GM18502 (cell line): ENCODE measurements around the gene RHO.
"Not testable (repeated sequence)": the region's sequence is repeated elsewhere in the genome, so short reads cannot be mapped to it uniquely, and the experiment has no call there.

ENCODE experiments used
- ATAC-seq: cut with Tn5 transposase; IDR thresholded peaks from one replicate; pipeline ENCODE4 v1.9.1; 2021; ENCODE audit warnings: mild to moderate bottlenecking; ENCODE audit not compliant: unreplicated experiment, poor library complexity

Gene RHO

DNA sequence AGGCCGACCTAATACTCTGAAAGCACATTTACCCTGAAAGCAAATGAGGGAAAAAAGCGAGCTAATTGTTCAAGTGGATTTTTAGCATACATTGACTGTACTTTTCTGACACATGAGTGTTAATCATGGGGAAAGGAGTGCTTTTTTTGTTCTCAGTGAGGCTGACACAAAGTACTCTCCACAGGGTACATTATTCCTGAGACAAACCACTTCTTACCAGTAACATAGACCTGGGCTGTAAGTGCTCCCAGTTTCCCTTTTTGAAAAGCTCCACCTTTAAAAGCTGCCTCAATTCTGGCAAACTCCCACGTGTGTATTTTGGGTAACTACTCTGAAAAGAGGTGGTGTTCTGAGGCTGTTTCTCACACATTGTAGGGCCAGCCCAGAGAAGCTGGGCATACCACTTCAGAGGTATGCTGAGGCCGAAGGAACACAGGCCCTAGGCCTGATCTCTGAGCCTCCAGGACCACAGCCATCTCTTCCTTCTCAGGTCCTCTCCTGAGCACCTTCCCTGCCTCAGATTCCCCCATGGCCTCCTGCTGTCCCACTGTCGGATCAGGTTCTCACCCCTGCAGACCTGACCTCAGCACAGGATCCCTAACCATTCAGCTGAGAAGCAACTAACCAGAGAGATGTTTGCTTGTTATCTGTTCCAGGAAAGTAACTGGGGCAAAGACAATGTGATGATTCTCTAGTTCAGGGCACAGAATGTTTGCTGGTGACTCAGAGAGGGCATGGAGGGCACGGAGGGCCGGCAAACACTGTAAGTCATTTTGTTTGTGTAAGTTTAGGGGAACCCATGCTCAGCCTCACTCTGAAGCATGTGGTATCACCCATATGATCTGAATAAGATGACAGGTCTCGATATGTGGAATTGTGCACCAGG is 29.6 kb upstream of the RHO start:
- not testable (repeated sequence) for ATAC-seq

DNA sequence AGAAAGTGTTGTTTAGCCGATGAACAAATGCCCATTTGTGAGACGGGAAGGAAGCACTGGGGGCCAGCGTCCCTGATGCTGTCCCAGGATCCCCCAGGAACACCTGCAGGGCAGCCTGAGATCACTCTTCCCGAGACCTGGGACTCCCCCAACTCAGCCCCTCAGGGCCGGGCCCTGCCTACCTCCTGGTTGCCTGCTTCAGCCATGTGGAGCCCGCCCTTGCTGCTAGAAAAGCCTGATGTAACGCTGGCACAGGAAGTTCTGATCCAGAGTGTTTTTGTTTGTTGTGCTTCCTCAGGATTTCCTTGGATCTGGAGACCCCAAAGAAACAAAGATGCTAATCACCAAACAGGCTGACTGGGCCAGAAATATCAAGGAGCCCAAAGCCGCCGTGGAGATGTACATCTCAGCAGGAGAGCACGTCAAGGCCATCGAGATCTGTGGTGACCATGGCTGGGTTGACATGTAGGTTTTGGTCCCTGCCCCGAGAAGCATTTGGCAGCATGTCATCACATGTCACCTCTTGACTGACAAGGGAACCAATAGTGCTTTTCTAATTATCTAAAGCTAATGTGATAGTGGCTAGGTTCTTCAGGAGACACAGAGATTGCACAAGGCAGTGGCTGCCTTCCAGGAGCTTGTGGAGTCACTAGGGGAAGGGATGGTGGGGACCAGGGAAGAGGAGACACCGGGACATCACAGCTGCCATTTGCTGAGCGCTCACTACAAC is 28.7 kb upstream of the RHO start:
- ATAC-seq = not testable (repeated sequence)

DNA sequence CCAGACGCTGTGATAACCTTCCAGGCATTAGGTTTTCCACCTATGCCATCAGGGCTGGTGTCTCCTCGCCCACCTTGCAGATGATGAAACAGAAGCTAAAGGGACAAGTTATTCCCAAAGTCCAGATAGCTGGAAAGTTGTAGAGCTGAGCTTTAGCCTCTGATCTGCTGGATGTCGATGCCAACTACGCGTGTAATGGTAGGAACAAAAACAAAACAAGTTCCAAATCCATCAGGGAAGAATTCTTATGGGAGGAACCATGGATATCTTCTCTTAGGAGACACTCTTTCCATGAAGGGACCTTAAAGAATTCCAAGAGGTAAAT is 28.1 kb upstream of the RHO start:
- no peak for ATAC-seq

DNA sequence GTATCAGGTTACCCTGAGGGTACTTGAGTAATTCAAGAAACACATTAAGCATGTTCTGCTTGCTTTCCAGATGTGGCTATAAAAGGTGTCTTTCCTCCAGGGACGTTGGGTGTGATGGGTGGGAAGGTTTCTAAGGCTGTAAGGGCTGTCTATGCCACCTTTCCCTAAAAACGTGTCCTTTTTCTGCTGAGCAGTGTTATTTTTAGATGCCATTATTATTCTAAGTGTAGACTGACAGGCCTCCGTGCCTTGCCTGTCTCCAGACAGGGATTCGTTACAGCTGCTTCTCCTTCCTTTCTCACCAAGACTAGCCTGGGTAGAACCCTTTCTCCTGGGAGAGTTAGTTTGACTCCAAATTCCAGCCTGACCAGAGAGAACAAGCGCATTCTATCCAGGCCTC is 26.8 kb upstream of the RHO start:
- no peak for ATAC-seq

DNA sequence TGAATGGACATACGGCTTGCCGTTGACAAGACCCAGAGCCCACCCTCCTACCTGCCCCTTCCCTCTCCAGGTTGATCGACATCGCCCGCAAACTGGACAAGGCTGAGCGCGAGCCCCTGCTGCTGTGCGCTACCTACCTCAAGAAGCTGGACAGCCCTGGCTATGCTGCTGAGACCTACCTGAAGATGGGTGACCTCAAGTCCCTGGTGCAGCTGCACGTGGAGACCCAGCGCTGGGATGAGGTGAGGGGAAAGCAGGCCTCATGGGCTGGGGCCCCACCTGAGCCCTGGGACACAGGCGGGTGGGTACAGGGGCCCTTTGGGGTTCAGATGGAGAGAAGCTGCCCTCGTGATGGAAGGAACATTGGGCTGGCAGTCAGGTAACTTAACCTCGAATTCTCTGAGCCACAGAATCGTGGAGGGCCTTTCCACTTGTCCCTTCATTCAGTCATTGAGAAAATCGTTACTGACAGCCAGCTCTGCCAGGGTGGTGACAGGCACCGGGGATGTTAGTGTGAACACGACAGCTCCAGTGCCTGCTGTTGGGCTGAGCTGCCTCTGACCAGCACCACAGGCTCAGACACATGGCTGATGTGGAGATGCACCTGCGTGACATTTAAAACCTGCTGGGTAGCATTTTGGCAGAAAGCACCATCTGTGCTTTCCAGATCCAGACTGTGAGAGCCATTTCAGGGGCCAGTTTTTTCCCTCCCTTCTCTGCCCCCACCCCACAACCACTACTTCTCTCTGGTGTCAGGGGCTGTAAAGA is 25.6 kb upstream of the RHO start:
- no peak for ATAC-seq

DNA sequence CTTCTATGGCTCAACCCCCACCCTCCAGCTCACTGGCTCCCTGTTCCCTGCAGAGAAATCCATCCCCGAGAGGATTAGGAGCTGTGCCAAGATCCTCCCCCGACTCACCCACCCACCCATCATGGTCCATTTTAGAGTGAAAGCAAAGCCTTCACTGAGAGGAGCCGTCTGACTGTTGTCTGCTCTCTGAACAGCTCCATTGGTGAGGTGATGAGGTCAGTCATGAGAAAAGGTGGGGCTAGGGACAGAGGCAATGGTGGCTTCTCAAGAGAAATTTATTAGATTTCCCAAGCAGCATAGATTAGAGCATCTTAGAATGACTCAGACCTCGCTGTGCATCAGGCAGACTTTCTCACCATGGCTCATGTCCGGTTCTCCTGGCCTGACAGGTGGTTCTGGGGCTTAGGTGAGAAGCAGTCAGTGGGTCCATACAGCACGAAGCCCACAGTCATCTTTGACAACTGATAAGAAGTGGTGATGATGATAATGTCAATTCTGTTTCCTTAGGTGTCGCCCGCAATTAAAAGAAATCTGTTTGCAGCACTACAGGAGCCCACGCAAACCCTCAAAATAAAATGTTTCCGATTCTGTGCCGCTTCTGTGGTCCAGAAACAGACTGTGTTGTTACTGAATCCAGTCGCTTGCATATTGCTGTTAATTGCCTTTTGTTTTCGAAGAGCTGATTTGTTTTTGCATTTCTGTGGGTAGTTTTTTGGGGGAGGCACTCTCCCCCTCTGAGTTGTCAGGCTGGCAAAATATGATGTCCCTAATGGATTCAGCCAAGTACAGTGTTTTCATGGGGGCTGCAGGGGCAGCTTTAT is 24.8 kb upstream of the RHO start:
- ATAC-seq = no peak

DNA sequence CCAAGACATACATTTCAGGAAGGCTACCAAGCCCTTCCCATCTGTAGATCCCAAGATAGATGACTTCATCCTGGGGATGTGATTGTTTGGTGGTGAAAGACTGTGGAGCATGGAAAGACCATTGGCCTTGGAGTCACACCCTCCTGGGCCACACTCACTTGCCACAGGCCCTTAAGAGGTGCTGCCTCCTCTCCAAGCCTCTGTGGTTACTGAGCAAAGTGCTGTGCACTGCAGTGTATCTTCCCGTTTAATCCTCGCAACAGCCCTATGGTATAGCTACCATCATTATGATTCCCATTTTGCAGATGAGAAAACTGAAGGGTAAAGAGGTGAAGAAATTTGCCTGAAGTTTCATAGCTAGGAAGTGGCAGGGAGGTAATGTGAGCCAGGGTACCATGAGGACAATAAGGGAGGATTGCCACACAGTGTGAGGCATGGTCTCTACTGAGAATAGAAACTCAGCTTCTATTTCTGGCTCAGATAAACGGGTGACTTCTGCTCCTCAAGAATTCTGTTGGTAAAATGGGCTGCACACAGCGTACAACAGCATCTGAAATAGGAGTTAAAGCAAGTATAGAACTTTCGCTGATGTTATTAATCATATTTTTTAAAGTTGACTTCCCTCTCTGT is 23.9 kb upstream of the RHO start:
- ATAC-seq = no peak

DNA sequence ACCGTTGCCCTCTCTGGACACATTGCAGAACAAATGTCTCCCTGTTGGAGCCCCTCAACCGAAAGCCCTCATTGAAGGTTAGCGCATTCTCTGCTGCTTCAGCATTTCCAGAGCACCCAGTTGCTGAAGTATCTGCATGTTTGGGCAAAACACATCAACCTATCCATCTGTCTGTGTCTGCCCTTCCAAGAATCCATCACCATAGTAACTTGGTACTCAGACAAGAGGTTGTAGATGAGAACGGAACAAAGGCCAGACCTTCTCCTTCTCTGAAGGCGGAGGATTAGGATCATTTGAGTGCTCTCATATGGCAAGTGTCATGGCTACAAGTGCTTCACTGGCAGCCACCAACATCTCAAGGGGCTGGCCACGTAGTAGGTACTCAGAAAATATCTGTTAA is 23.1 kb upstream of the RHO start:
- no peak for ATAC-seq

DNA sequence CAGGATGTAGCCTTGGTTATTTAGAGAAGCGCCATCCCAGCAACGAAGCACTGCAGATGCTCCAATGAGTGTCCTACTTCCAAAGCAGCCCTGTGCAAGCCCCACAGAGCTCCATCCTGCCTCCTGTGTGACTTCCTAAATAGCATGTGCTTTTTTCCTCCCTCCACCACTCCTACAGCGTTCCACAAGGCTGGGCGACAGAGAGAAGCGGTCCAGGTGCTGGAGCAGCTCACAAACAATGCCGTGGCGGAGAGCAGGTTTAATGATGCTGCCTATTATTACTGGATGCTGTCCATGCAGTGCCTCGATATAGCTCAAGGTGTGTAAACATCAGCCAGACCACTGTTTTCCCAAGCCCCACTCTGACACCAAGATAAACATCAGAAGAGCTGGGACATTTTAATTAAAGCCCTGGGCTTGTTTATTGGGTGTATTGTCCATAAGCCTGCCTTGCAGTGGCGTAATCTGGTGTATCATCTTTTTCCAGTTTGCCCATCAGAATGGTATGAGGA is 22.2 kb upstream of the RHO start:
- ATAC-seq = no peak

DNA sequence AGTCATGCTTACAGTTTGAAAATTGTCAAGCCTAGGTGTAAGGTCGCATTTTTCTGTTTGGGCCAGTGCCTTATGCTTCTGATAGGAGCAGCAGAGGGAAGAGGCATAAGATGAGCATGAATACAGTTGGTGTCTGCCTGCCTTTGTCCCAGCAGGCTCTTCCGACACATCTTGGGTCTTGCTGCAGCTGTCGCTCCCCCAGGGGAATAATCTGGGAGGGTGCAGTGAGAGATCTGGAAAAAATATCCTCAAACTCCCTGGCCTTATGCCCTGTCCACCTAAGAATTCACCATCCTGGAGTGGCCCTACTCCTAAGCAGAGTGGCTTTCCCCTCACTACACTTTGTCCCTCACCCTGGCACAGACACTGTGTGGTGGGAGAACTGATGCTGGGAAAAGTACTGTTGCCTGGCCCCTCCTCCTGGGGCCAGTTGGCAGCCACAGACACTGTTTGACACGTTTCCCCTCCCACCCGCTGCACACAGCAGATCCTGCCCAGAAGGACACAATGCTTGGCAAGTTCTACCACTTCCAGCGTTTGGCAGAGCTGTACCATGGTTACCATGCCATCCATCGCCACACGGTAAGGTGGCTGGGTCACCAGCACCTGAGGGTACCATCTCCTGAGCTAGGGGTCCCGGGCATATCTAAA is 21.1 kb upstream of the RHO start:
- ATAC-seq = no peak

DNA sequence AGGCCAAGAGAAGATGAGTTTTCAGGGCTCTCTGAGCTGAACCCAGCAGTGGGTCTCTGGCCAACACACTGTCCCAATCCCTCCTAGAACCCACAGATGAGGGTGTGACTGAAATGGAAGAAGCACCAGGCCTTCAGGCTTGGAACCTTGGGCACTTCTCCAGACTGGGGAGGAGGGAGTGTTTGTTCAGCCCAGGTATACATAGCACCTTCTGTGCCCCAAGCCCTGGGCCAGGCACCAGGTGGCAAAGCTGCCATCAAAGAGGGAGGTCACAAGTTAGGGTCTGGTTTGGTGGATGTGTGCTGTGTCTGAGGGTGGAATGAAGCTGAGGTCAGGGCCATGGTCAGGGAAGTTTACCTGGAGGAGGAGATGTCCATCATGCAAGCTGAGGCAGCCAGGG is 15.8 kb upstream of the RHO start:
- ATAC-seq = no peak

DNA sequence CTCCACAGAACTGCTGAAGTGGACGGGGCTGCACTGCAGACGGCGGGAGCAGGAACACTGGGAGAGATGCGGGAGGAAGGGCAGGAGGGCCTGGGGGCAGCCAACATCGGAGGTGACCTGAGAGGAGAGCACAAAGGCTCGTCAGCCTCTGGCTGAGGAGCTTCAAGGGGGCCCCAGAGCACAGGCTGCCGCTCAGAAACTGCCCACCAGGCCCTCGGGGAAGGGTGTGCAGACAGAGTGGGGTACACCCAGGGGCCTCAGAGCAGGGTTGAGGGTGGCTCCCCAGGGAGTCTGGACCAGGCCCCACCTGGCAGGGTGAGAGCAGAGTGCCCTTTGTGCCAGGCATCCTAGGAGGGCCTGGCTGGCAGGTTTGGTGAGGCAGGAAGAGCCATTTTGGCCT is 14.7 kb upstream of the RHO start:
- no peak for ATAC-seq

DNA sequence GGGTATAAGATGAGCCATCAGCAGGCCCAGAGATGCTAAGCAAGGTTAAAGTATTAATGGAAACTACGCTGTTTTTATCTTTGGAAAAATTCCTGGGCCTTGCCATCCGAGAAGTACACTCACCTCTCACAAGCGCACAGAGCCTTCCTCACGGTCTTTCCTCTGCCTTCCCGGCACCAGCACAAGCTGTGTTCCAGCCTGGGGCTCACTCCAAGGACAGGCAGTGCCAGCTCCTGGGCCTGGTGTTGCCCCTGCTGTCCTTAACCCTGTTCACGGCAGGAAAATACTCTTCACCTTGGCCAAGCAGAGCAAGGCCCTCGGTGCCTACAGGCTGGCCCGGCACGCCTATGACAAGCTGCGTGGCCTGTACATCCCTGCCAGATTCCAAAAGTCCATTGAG is 14.3 kb upstream of the RHO start:
- ATAC-seq = no peak

DNA sequence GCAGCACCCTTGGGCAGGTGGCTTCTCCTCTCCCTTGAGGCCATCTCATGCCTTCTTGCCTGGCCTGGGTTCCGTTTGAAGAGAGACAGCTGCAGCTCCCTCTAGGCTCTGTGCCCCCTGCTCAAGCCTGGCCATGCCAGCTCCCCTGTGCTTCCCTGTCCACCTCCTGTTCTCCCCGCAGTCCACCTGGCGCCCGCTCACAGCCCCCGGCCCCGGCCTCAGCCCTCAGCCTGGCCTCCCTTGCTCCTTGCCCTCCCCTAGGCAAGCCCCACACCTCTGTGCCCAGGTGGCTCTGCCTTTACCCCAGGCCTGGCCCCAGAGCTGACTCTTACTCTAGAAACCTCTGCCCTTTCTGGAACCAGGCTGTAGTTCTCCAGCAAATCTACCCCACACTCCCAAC is 13.9 kb upstream of the RHO start:
- ATAC-seq = no peak

DNA sequence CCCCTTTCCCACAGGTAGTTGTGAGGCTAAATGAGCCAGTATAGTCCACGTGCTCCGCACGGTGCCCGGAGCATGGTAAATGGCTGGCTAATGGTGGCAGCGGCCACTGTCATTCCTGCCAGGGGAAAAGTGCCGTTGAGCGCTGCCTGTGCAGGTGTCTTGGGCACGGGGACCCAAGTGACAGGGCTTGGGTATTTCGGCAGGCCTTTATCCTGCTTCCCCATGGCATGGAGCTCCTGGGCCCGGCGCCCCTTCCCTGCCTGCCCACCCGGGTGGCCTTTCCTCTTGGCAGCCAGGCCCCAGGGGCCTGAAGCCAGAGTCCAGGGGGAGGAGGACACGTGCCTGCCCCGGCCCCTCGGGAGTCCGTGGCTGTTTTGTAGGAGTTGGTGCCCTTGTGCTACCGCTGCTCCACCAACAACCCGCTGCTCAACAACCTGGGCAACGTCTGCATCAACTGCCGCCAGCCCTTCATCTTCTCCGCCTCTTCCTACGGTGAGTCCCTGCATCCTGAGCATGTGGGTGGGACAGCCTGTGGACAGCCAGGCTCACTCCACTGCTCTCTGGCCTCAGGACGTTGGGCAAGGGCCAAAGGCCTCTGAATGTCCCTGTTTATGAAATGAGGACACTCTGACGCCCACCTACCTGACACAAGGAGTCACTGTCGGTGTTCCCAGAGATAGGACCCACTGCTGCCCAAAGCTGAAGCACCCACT is 13.2 kb upstream of the RHO start:
- not testable (repeated sequence) for ATAC-seq

DNA sequence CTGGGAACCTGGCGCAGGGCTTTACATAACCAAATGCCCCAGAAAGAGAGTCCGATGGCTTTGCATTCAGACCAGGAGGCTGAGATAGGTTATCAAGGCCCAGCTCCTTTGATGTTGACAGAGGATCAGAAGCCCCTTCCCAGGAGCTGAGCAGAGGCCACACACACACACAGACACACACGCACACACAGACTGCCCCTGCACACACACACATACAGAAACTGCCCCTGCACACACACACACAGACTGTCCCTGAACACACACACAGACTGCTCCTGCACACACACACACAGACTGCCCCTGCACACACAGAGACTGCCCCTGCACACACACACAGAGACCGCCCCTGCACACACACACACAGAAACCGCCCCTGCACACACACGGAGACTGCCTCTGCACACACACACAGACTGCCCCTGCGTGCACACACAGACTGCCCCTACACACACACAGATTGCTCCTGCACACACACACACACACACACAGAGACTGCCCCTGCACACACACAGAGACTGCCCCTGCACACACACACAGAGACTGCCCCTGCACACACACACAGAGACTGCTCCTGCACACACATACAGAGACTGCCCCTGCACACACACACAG is 12.5 kb upstream of the RHO start:
- not testable (repeated sequence) for ATAC-seq

DNA sequence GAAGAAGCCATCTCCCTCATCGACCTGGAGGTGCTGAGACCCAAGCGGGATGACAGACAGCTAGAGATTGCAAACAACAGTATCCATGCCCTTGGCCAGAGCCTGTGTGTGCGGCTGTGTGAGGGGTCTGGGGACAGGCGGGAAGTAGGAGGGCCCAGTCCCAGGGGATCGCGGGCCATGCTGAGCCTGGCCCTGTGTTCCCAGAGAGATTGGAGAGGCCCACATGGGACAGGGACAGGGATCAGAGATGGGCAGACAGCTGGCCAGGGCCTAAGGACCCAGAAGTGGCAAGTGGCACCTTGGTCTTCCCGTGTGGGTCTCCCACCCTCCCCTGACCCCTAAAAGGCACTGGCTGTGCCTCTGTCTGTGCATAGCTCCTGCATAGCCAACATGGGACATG is 10.9 kb upstream of the RHO start:
- no peak for ATAC-seq

DNA sequence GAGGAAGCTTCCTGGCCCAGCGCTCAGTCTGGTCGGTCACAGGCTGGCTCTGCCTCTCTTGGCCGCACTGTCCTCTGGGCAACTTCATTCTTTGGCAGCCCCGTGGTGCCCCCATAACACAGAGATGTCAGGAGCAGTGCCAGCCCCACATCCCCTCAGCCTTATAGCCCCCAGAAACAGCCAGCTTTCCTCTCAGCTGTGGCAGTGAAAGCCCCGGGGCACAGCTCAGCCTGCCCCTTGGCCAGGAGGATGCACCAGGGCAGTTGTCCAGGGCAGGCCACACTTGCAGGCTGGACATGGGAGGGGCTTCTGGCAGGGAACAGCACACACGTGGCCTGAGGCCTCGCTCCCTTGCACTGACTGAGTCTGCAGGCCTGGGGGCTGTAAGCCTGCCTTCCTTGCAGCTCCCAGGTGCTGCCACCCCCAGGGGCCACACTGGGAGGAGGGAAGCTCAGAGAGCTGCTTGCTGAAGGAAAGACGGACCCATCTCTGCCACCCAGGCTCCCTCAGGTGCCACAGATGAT is 10.3 kb upstream of the RHO start:
- ATAC-seq = no peak
